Hepatocyte (in vitro differentiated cells): ENCODE results near the gene KDM4C. TPM values are rescaled to one million over a fixed set of nuclear protein-coding genes. Genes with fewer than 3 reads are reported as not detected.
A peak's percentile ranks its signal among the peaks of the same experiment; 100 is the strongest.

Source experiments
- DNase-seq: peaks from one replicate; pipeline ENCODE4 v3.0.0-alpha.2; 2016; ENCODE audit warnings: low spot score
- H2AFZ ChIP-seq: fragments of 200-600 bp; sonication (generic); 2 replicates; pipeline ENCODE4 v1.6.0; 2016; ENCODE audit warnings: antibody characterized with exemption, mild to moderate bottlenecking
- H3K27ac ChIP-seq: fragments of 200-600 bp; sonication (generic); 2 replicates; pipeline ENCODE4 v1.5.1; 2016; ENCODE audit warnings: mild to moderate bottlenecking
- H3K27me3 ChIP-seq: fragments of 200-600 bp; sonication (generic); 2 replicates; pipeline ENCODE4 v1.6.1; 2016
- H3K36me3 ChIP-seq: fragments of 200-600 bp; sonication (generic); replicated peaks from 2 replicates; pipeline ENCODE4 v1.5.1; 2016; ENCODE audit warnings: low read depth; ENCODE audit not compliant: insufficient read depth
- H3K4me1 ChIP-seq: fragments of 200-600 bp; sonication (generic); 2 replicates; pipeline ENCODE4 v1.5.1; 2016; ENCODE audit warnings: mild to moderate bottlenecking, moderate library complexity; ENCODE audit not compliant: insufficient read depth
- H3K4me2 ChIP-seq: fragments of 200-600 bp; sonication (generic); 2 replicates; pipeline ENCODE4 v1.6.0; 2016
- H3K4me3 ChIP-seq: fragments of 200-600 bp; sonication (generic); 2 replicates; pipeline ENCODE4 v1.5.1; 2016; ENCODE audit warnings: mild to moderate bottlenecking
- H3K79me2 ChIP-seq: fragments of 200-600 bp; sonication (generic); 2 replicates; pipeline ENCODE4 v1.6.0; 2017; ENCODE audit warnings: mild to moderate bottlenecking
- H3K9me2 ChIP-seq: fragments of 200-600 bp; sonication (generic); replicated peaks from 2 replicates; pipeline ENCODE4 v1.6.0; 2017; ENCODE audit warnings: mild to moderate bottlenecking; ENCODE audit not compliant: insufficient read depth
- H3K9me3 ChIP-seq: fragments of 200-600 bp; sonication (generic); 2 replicates; pipeline ENCODE4 v1.5.1; 2016; ENCODE audit warnings: low read depth, mild to moderate bottlenecking
- H4K20me1 ChIP-seq: fragments of 200-600 bp; sonication (generic); 2 replicates; pipeline ENCODE4 v1.6.0; 2016; ENCODE audit warnings: mild to moderate bottlenecking; ENCODE audit not compliant: insufficient read depth, poor library complexity, severe bottlenecking
- CTCF ChIP-seq: fragments of 200-600 bp; sonication (generic); IDR thresholded peaks from 2 replicates; pipeline ENCODE4 v1.5.1; 2016; ENCODE audit warnings: antibody characterized with exemption, mild to moderate bottlenecking; ENCODE audit not compliant: poor library complexity
- EZH2 ChIP-seq: fragments of 200-600 bp; sonication (generic); IDR thresholded peaks from 2 replicates; pipeline ENCODE4 v1.6.1; 2016; ENCODE audit warnings: antibody characterized with exemption, mild to moderate bottlenecking, borderline replicate concordance
- EZH2phosphoT487 ChIP-seq: fragments of 200-600 bp; sonication (generic); IDR thresholded peaks from one replicate; pipeline ENCODE4 v1.6.1; 2018; ENCODE audit warnings: antibody characterized with exemption, mild to moderate bottlenecking, low read depth, moderate library complexity; ENCODE audit not compliant: unreplicated experiment, severe bottlenecking
- WGBS: methylation state at CpG from one replicate; pipeline ENCODE4 v1.1.6; 2016; ENCODE audit warnings: low lambda C conversion rate; ENCODE audit errors: missing lambda C conversion rate; 5-methylcytosine and 5-hydroxymethylcytosine counted together
- polyA plus RNA-seq: library from polyadenylated mRNA; unstranded; fragments of >200 nt; fragmentation: Nextera tagmentation; extraction: Ambion mirVana; gene quantifications from 2 replicates; pipeline ENCODE4 v1.2.1, GENCODE V29; 2016
- total RNA-seq: library from RNA; depleted of rRNA; stranded (reverse); fragments of >200 nt; gene quantifications from 2 replicates; pipeline ENCODE4 v1.2.3, GENCODE V29; 2014

KDM4C gene
- total and polyA plus RNA-seq, 2 experiments from 2014 or later = 16.1 to 28.7 TPM

- Histone ChIP-seq H3K4me1 (peaks cover 5% of the 10 kb centered on the region), H3K9me2 (no peaks in the 10 kb centered on the region), H3K36me3 (no peaks in the 10 kb centered on the region), H3K9me3 (no peaks in the 10 kb centered on the region), H3K27ac (no peak overlapping the region), H4K20me1 (peaks cover 3% of the 10 kb centered on the region), H3K27me3 (no peaks in the 10 kb centered on the region), H3K79me2 (peaks cover 7% of the 10 kb centered on the region), H2AFZ (no peak overlapping the region), H3K4me2 (no peak overlapping the region), H3K4me3 (no peak overlapping the region)
- TF ChIP-seq EZH2 (no peak), EZH2phosphoT487 (no peak), CTCF (no peak)
- 86% methylated on average over 3 of the region's 3 CpGs for WGBS
- DNase-seq = no peak
These were observed 171.9 kb downstream of the KDM4C start for GRCh38 chr9:6929441-6930215.

GRCh38 chr9:6930827-6931226 is 173.1 kb downstream of the KDM4C start:
- Histone ChIP-seq H3K79me2 (peaks cover 7% of the 10 kb centered on the region), H2AFZ (no peak overlapping the region), H3K36me3 (no peaks in the 10 kb centered on the region), H3K9me2 (no peaks in the 10 kb centered on the region), H3K27ac (no peak overlapping the region), H3K9me3 (no peaks in the 10 kb centered on the region), H4K20me1 (peaks cover 3% of the 10 kb centered on the region), H3K27me3 (no peaks in the 10 kb centered on the region), H3K4me2 (no peak overlapping the region), H3K4me1 (peaks cover 5% of the 10 kb centered on the region), H3K4me3 (no peak overlapping the region)
- no peak for DNase-seq
- TF ChIP-seq CTCF = no peak
- TF ChIP-seq EZH2phosphoT487 = no peak
- TF ChIP-seq EZH2 = no peak

GRCh38 chr9:6931913-6932312 is 174.1 kb downstream of the KDM4C start:
- H3K9me3 ChIP-seq = no peaks in the 10 kb centered on the region
- peak; percentile 78 for DNase-seq
- H3K79me2 ChIP-seq = peaks cover 7% of the 10 kb centered on the region

More at GRCh38 chr9:6931913-6932312, 174.1 kb downstream of the KDM4C start:
- Histone ChIP-seq H3K27me3 (no peaks in the 10 kb centered on the region), H3K27ac (peak overlapping the region; percentile 27), H3K36me3 (no peaks in the 10 kb centered on the region), H3K4me2 (no peak overlapping the region), H3K4me3 (no peak overlapping the region), H2AFZ (no peak overlapping the region), H3K9me2 (no peaks in the 10 kb centered on the region), H3K4me1 (peaks cover 5% of the 10 kb centered on the region), H4K20me1 (peaks cover 3% of the 10 kb centered on the region)
- TF ChIP-seq EZH2 = no peak
- TF ChIP-seq CTCF = no peak
- TF ChIP-seq EZH2phosphoT487 = no peak
- 81% methylated on average over 4 of the region's 4 CpGs for WGBS
